K562 (cell line): ENCODE data around the gene LONRF2. TPM values are rescaled to one million over a fixed set of nuclear protein-coding genes. Genes with fewer than 3 reads are reported as not detected.
A peak's percentile ranks its signal among the peaks of the same experiment; 100 is the strongest.

Experiments
- ATAC-seq: fragments of 200-7000 bp; cut with Tn5 transposase; 3 replicates; pipeline ENCODE4 v1.9.1; 2020; ENCODE audit warnings: moderate library complexity
- BruUV-seq: library from RNA; stranded (reverse); fragments of 400-500 nt; replicated peaks from 2 replicates; lab custom pipeline; 2021; lab: Mats Ljungman, UMichigan
- CTCF ChIA-PET: fragments of 300-600 bp; formaldehyde crosslinking; extraction: SDS; loops from one replicate; lab custom pipeline; 2021; ENCODE audit warnings: low intra/inter-chr PET ratio; lab: Yijun Ruan, JAX
- POLR2A ChIA-PET: fragments of 300-600, 350-650 bp; sonication (Branson Sonifier 250); formaldehyde crosslinking; extraction: SDS; loops from one replicate; lab custom pipeline; 2021; ENCODE audit warnings: antibody characterized with exemption, inconsistent platforms; lab: Yijun Ruan, JAX
- DNase-seq, 4 experiments: peaks; one replicate each; pipeline versions ENCODE4 v3.0.0 to v3.0.0-alpha.2; 2011 to 2018; ENCODE audit warnings: low spot score in 3 of 4, mixed read lengths in 3 of 4; ENCODE audit errors: extremely low read depth in 1 of 4
- FAIRE-seq: peaks from 2 replicates; lab custom pipeline; 2011; peaks lifted over from hg19 to GRCh38; lab: Jason Lieb, UNC
- H2AFZ ChIP-seq: 2 replicates; pipeline ENCODE4 v1.6.0; 2011; ENCODE audit warnings: low read depth, low read length, control low read depth, inconsistent platforms
- H3K27ac ChIP-seq: fragments of 200-600 bp; 3 replicates; pipeline ENCODE4 v1.8.0; 2011; ENCODE audit warnings: low read depth, mild to moderate bottlenecking, control low read depth, inconsistent platforms, low read length, moderate library complexity, mixed read lengths; ENCODE audit errors: extremely low read depth
- H3K27me3 ChIP-seq, 2 experiments: fragments of 300-600 bp in 1 of 2; 2 replicates in 1 of 2; 3 replicates in 1 of 2; pipeline versions ENCODE4 v1.6.0 to v1.8.0; 2011; ENCODE audit warnings: inconsistent platforms in 2 of 2, low read length in 2 of 2, mild to moderate bottlenecking in 1 of 2, mixed read lengths in 1 of 2, moderate library complexity in 1 of 2; ENCODE audit not compliant: control insufficient read depth in 2 of 2, insufficient read depth in 2 of 2
- H3K36me3 ChIP-seq: fragments of 300-600 bp; 3 replicates; pipeline ENCODE4 v1.8.0; 2011; ENCODE audit warnings: mild to moderate bottlenecking, low read length, inconsistent platforms; ENCODE audit not compliant: control insufficient read depth, insufficient read depth
- H3K4me1 ChIP-seq, 2 experiments: fragments of 200-600 bp in 1 of 2; replicated peaks in 1 of 2; 2 replicates in 1 of 2; 3 replicates in 1 of 2; pipeline versions ENCODE4 v1.5.1 to v1.8.0; 2011; ENCODE audit warnings: inconsistent platforms in 2 of 2, low read length in 2 of 2, mild to moderate bottlenecking in 1 of 2, mixed read lengths in 1 of 2, moderate library complexity in 1 of 2; ENCODE audit not compliant: control insufficient read depth in 2 of 2, insufficient read depth in 2 of 2
- H3K4me2 ChIP-seq: 2 replicates; pipeline ENCODE4 v1.6.1; 2011; ENCODE audit warnings: low read length, control low read depth, inconsistent platforms, mixed read lengths; ENCODE audit not compliant: insufficient read depth
- H3K4me3 ChIP-seq: fragments of 200-600 bp; sonication (generic), shearing (Covaris generic); 2 replicates; pipeline ENCODE4 v1.5.1; 2016; ENCODE audit warnings: control low read depth, inconsistent platforms
- H3K79me2 ChIP-seq: fragments of 200-600 bp; 3 replicates; pipeline ENCODE4 v1.8.0; 2011; ENCODE audit warnings: low read length, inconsistent platforms; ENCODE audit not compliant: control insufficient read depth, insufficient read depth
- H3K9ac ChIP-seq, 2 experiments: 2 replicates each; pipeline versions ENCODE4 v1.6.0 to v1.6.1; 2011; ENCODE audit warnings: low read depth in 2 of 2, low read length in 2 of 2, control low read depth in 1 of 2, inconsistent platforms in 1 of 2, mild to moderate bottlenecking in 1 of 2, mixed read lengths in 1 of 2; ENCODE audit not compliant: insufficient read depth in 1 of 2
- H3K9me1 ChIP-seq: one replicate; pipeline ENCODE4 v1.6.0; 2011; ENCODE audit warnings: inconsistent platforms, mild to moderate bottlenecking, low read length, moderate library complexity; ENCODE audit not compliant: control insufficient read depth, insufficient read depth
- H3K9me3 ChIP-seq: replicated peaks from 2 replicates; pipeline ENCODE4 v1.5.1; 2011; ENCODE audit warnings: low read depth, low read length, inconsistent platforms; ENCODE audit not compliant: control insufficient read depth, insufficient read depth
- H4K20me1 ChIP-seq: replicated peaks from 2 replicates; pipeline ENCODE4 v1.6.1; 2011; ENCODE audit warnings: low read length, inconsistent platforms, mixed read lengths; ENCODE audit not compliant: control insufficient read depth, insufficient read depth
- HMG20B ChIP-seq: fragments of 250-450 bp; sonication (Bioruptor Pico); IDR thresholded peaks from 2 replicates; pipeline ENCODE4 v1.5.0; 2021; ENCODE audit warnings: mild to moderate bottlenecking
- PML ChIP-seq: IDR thresholded peaks from 2 replicates; pipeline ENCODE4 v1.6.1; 2012; ENCODE audit warnings: low read length, inconsistent platforms
- RB1 ChIP-seq: fragments of 450-650 bp; IDR thresholded peaks from 2 replicates; pipeline ENCODE4 v1.6.1; 2017; ENCODE audit warnings: low read depth, mild to moderate bottlenecking
- RBM25 ChIP-seq: fragments of 200-400 bp; formaldehyde crosslinking; IDR thresholded peaks from 2 replicates; pipeline ENCODE4 v1.6.1; 2018; ENCODE audit warnings: low read length, low read depth, moderate library complexity; ENCODE audit not compliant: severe bottlenecking
- TAF1 ChIP-seq: IDR thresholded peaks from 2 replicates; pipeline ENCODE4 v1.6.1; 2011; ENCODE audit warnings: mild to moderate bottlenecking, low read length, moderate library complexity; ENCODE audit not compliant: insufficient read depth, control insufficient read depth, severe bottlenecking; ENCODE audit errors: extremely low read depth
- WGBS: fragments of 100-300 bp; shearing (Covaris generic); methylation state at CpG from one replicate; pipeline ENCODE4 v1.1.6; 2016; ENCODE audit warnings: low coverage, mixed read lengths; ENCODE audit not compliant: insufficient coverage; ENCODE audit errors: missing lambda C conversion rate; 5-methylcytosine and 5-hydroxymethylcytosine counted together
- in situ Hi-C: fragments of 300-500 bp; cut with MboI; formaldehyde crosslinking; loops from 4 replicates; pipeline ENCODE4 v1.15.0; 2018; ENCODE audit warnings: inconsistent platforms, mixed read lengths
- intact Hi-C: fragments of 100-400 bp; cut with micrococcal nuclease; formaldehyde crosslinking; loops from 2 replicates; pipeline ENCODE4 v1.14.2; 2022
- polyA plus RNA-seq, 8 experiments: library from polyadenylated mRNA; depleted of rRNA in 4 of 8; stranded (reverse) in 5 of 8; unstranded in 3 of 8; fragments of >200 nt; fragmentation: Nextera tagmentation in 2 of 8; fragmentation: Illumina TruSeq in 1 of 8; extraction: Ambion mirVana in 2 of 8; extraction: Trizol in 1 of 8; gene quantifications; 2 replicates each; pipeline versions ENCODE4 v1.2.1 to v1.2.3, GENCODE V29; 2011 to 2014; ENCODE audit warnings: inconsistent platforms in 1 of 8, missing spikeins in 1 of 8
- total RNA-seq, 7 experiments: library from RNA; depleted of rRNA in 6 of 7; stranded (reverse); fragments of >200 nt in 6 of 7; fragmentation: Illumina TruSeq in 2 of 7; extraction: Trizol in 2 of 7; gene quantifications; 2 replicates each; pipeline versions ENCODE4 v1.2.1 to v1.2.3, GENCODE V29; 2011 to 2021; ENCODE audit warnings: low replicate concordance in 1 of 7
- TF ChIP-seq, protein P1 (sequence below), 2 experiments: IDR thresholded peaks; 2 replicates each; pipeline ENCODE4 v1.6.1; 2011; ENCODE audit warnings: borderline replicate concordance in 1 of 2, control low read depth in 1 of 2, low read depth in 1 of 2, low read length in 1 of 2, mild to moderate bottlenecking in 1 of 2, mixed read lengths in 1 of 2, moderate library complexity in 1 of 2; ENCODE audit not compliant: insufficient read depth in 1 of 2, insufficient read length in 1 of 2, poor library complexity in 1 of 2, severe bottlenecking in 1 of 2; ENCODE audit errors: extremely low read depth in 1 of 2
- TF ChIP-seq, protein P2 (sequence below), 2 experiments: fragments of 450-650 bp; formaldehyde crosslinking in 1 of 2; IDR thresholded peaks; 2 replicates each; pipeline versions ENCODE4 v1.4.0 to v1.6.1; 2014 to 2020; ENCODE audit warnings: mild to moderate bottlenecking in 2 of 2, borderline replicate concordance in 1 of 2, low read depth in 1 of 2

Gene LONRF2
- total and polyA plus RNA-seq, 9 of the 15 experiments (the other 6 are each of a cell fraction or from before 2014, with no cell fraction given): 0.35 to 5.0 (median 2.7) TPM

- TF ChIP-seq RB1 (0 out of 2 replicates have a peak, but pooled peaks have one; percentile 21), TAF1 (peak; percentile 31), RBM25 (no peak)
- TF ChIP-seq, protein P1, sequence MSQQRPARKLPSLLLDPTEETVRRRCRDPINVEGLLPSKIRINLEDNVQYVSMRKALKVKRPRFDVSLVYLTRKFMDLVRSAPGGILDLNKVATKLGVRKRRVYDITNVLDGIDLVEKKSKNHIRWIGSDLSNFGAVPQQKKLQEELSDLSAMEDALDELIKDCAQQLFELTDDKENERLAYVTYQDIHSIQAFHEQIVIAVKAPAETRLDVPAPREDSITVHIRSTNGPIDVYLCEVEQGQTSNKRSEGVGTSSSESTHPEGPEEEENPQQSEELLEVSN (IDR thresholded peaks at IDR 0.05; ENCODE audit: borderline replicate concordance in 1 of 2, extremely low read depth in 1 of 2, insufficient read depth in 1 of 2, insufficient read length in 1 of 2, low read depth in 1 of 2, low read length in 1 of 2, poor library complexity in 1 of 2, severe bottlenecking in 1 of 2): peak; percentile 38 to 49
- TF ChIP-seq, all 486 proteins: peak for 18
Observed at GRCh38 chr2:100321179-100321865, 979 bp downstream of the LONRF2 start (continued).

DNA sequence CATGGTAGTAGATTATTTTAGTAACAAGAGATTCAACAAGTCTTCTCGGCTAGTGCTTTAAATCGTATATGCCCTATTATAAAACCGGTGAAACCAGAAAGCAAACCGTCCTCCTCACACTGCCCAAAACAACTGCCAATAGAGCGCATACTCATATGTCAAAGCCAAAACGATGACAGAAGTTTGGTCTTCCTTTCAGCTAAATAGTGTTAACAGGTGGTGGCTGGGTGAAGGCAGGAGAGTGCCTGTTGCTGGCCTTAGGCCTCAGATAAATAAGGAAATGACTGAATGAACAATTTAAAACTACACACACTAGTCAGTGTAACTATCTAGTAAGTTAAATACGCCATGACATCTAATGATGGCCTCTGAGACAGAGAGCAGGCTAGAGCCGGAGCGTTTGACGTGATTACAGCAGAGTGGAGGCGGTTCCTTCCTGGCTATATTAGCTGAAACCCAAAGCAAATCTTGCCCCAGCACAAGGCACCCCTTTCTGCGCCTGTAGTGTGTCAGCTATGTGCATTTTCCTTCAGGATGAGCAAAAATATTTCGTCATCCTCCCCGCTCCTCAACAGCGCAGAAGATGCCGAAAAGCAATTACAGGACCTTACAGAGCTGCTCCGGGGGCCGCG lies 1.6 kb downstream of the LONRF2 start:
- H3K27ac ChIP-seq: no peak overlapping the region; the same call in 2 of the 3 replicates
- H2AFZ ChIP-seq: peak overlapping the region; percentile 85
- peak overlapping the region; percentile 24 to 94; a peak in 3 of 4 replicates for H3K9ac ChIP-seq
- H3K4me1 ChIP-seq: peaks cover 8 to 18% of the 10 kb centered on the region in 2 experiments; a peak in 4 of 5 replicates
- FAIRE-seq (peak; percentile 78), ATAC-seq (peak; percentile 62), DNase-seq (peak in 2 of 4 experiments; percentile 23 to 38)
- no peaks in the 10 kb centered on the region for H3K9me1 ChIP-seq
- peak overlapping the region; percentile 61 for H3K4me3 ChIP-seq
- 0 out of 5 replicates have a peak, but pooled peaks cover 0 to 2% of the 10 kb centered on the region in 2 experiments for H3K27me3 ChIP-seq
- H4K20me1 ChIP-seq: no peaks in the 10 kb centered on the region
- intact Hi-C loops: loop anchor here (5.0 kb wide), 1 partner anchor 62 kb away; no protein-coding TSS in a partner anchor
- peaks cover 17% of the 10 kb centered on the region for H3K9me3 ChIP-seq
- no TSS peak for BruUV-seq
- H3K36me3 ChIP-seq: no peaks in the 10 kb centered on the region
- POLR2A ChIA-PET: interaction anchor here (0.7 to 0.9 kb wide), 2 partner anchors 27 to 142 kb away, joined by 3 read pairs; no protein-coding TSS in a partner anchor
- 38% methylated on average over 18 of the region's 19 CpGs for WGBS
- in situ Hi-C loops: no loop called here
- CTCF ChIA-PET: no interaction called here
- peaks cover 11% of the 10 kb centered on the region; the same call in 2 of the 3 replicates for H3K79me2 ChIP-seq
- peak overlapping the region; percentile 73 for H3K4me2 ChIP-seq
- TF ChIP-seq PML (no peak), HMG20B (CRISPR knock-in tag) (no peak)
- TF ChIP-seq, protein P2, sequence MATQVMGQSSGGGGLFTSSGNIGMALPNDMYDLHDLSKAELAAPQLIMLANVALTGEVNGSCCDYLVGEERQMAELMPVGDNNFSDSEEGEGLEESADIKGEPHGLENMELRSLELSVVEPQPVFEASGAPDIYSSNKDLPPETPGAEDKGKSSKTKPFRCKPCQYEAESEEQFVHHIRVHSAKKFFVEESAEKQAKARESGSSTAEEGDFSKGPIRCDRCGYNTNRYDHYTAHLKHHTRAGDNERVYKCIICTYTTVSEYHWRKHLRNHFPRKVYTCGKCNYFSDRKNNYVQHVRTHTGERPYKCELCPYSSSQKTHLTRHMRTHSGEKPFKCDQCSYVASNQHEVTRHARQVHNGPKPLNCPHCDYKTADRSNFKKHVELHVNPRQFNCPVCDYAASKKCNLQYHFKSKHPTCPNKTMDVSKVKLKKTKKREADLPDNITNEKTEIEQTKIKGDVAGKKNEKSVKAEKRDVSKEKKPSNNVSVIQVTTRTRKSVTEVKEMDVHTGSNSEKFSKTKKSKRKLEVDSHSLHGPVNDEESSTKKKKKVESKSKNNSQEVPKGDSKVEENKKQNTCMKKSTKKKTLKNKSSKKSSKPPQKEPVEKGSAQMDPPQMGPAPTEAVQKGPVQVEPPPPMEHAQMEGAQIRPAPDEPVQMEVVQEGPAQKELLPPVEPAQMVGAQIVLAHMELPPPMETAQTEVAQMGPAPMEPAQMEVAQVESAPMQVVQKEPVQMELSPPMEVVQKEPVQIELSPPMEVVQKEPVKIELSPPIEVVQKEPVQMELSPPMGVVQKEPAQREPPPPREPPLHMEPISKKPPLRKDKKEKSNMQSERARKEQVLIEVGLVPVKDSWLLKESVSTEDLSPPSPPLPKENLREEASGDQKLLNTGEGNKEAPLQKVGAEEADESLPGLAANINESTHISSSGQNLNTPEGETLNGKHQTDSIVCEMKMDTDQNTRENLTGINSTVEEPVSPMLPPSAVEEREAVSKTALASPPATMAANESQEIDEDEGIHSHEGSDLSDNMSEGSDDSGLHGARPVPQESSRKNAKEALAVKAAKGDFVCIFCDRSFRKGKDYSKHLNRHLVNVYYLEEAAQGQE (IDR thresholded peaks at IDR 0.05; ENCODE audit: borderline replicate concordance): 0 out of 2 replicates have a peak, but pooled peaks have one; percentile 7
- TF ChIP-seq, protein P2 (CRISPR knock-in tag; IDR thresholded peaks at IDR 0.05; ENCODE audit: low read depth): no peak
